Neural crest cell (in vitro differentiated cells): ENCODE measurements around the gene PRPF31. TPM values are rescaled to one million over a fixed set of nuclear protein-coding genes. Genes with fewer than 3 reads are reported as not detected.

ENCODE experiments used
- DNase-seq: peaks from one replicate; pipeline ENCODE4 v3.0.0; 2021; ENCODE audit warnings: low read depth, mixed read lengths, low spot score
- H3K27ac Mint-ChIP-seq: one replicate; pipeline ENCODE4 v1.8.0; 2021; ENCODE audit warnings: mild to moderate bottlenecking, mixed read lengths; ENCODE audit not compliant: unreplicated experiment
- H3K27me3 Mint-ChIP-seq: 2 replicates; pipeline ENCODE4 v1.8.0; 2021; ENCODE audit warnings: low read depth, mild to moderate bottlenecking, mixed read lengths
- H3K36me3 Mint-ChIP-seq: 2 replicates; pipeline ENCODE4 v1.8.0; 2021; ENCODE audit warnings: low read depth, mild to moderate bottlenecking, mixed read lengths
- H3K4me1 Mint-ChIP-seq: 2 replicates; pipeline ENCODE4 v1.8.0; 2021; ENCODE audit warnings: mixed read lengths
- H3K4me3 Mint-ChIP-seq: one replicate; pipeline ENCODE4 v1.8.0; 2021; ENCODE audit warnings: mild to moderate bottlenecking, mixed read lengths
- H3K9me3 Mint-ChIP-seq: 2 replicates; pipeline ENCODE4 v1.8.0; 2021; ENCODE audit warnings: mixed read lengths
- total RNA-seq: library from RNA; stranded (reverse); gene quantifications from 2 replicates; pipeline ENCODE4 v1.2.1, GENCODE V29; 2021
- TF ChIP-seq, protein P1 (sequence below): fragments of 200-600 bp; sonication (generic); conservative IDR thresholded peaks from 2 replicates; pipeline ENCODE4 v1.5.0; 2021; ENCODE audit warnings: antibody characterized with exemption, mild to moderate bottlenecking

Gene PRPF31
- total RNA-seq, 1 donor from 2014 or later: 94.8 TPM

DNA sequence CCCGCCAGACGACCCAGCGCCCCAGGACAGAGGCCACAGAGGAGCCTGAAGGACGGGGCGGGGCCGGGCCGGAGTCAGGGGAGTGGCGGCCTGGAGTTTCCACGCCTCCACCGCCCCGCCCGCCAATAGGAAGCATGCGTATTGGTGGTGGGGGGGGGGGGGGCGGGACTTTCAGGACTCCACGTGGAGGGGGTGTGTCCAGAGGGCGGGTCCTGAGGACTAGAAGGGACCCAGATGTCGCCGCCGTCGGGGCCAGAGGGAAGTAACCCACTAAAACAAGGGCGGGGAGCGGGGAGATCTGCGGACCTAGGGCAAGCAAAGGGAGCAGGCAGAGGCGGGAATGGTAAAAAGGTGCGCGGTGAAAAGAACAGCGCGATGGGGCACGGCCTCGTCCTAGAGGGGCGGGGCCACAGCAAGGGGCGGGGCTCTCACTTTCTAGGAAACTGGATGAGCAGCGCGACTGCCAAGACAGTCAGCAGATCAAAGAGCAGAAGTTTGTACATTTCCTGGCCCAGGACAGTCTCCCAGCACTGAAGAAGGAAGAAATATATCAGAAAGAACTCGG lies 46.8 kb downstream of the PRPF31 start:
- peaks cover 7% of the 10 kb centered on the region for H3K9me3 Mint-ChIP-seq
- H3K36me3 Mint-ChIP-seq: peaks cover 18% of the 10 kb centered on the region

DNA sequence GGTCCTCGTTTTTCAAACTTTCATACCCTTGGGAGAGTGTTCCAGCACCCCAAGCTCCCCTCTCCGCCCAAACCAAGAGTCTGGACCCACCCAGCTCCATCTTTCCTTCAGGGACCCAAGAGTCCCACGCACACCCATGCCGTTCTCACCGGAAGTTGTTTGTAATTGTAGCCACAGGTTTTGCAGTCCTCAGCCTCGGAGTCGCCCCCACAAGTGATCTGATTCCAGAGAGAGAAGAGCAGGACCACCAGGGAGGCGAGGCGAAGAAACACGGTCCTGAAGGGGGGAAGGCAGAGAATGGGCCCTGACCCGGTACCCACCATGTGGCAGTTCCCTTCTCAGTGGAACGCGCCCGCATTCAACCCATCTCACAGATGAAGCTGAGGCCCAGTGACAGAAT lies 47.3 kb downstream of the PRPF31 start:
- no peak overlapping the region for H3K27ac Mint-ChIP-seq
- peak overlapping the region; percentile 87 for H3K4me3 Mint-ChIP-seq
- peaks cover 27% of the 10 kb centered on the region for H3K27me3 Mint-ChIP-seq
- peaks cover 39% of the 10 kb centered on the region for H3K4me1 Mint-ChIP-seq
- H3K36me3 Mint-ChIP-seq: peaks cover 18% of the 10 kb centered on the region
- TF ChIP-seq, protein P1, sequence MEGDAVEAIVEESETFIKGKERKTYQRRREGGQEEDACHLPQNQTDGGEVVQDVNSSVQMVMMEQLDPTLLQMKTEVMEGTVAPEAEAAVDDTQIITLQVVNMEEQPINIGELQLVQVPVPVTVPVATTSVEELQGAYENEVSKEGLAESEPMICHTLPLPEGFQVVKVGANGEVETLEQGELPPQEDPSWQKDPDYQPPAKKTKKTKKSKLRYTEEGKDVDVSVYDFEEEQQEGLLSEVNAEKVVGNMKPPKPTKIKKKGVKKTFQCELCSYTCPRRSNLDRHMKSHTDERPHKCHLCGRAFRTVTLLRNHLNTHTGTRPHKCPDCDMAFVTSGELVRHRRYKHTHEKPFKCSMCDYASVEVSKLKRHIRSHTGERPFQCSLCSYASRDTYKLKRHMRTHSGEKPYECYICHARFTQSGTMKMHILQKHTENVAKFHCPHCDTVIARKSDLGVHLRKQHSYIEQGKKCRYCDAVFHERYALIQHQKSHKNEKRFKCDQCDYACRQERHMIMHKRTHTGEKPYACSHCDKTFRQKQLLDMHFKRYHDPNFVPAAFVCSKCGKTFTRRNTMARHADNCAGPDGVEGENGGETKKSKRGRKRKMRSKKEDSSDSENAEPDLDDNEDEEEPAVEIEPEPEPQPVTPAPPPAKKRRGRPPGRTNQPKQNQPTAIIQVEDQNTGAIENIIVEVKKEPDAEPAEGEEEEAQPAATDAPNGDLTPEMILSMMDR: no peak
- DNase-seq: no peak
- peaks cover 7% of the 10 kb centered on the region for H3K9me3 Mint-ChIP-seq

More for the DNA sequence above, 46.8 kb downstream of the PRPF31 start:
- H3K27ac Mint-ChIP-seq: no peak overlapping the region
- DNase-seq: peak; percentile 45
- peaks cover 27% of the 10 kb centered on the region for H3K27me3 Mint-ChIP-seq
- TF ChIP-seq, protein P1: no peak
- H3K4me3 Mint-ChIP-seq: peak overlapping the region; percentile 87
- peaks cover 39% of the 10 kb centered on the region for H3K4me1 Mint-ChIP-seq

DNA sequence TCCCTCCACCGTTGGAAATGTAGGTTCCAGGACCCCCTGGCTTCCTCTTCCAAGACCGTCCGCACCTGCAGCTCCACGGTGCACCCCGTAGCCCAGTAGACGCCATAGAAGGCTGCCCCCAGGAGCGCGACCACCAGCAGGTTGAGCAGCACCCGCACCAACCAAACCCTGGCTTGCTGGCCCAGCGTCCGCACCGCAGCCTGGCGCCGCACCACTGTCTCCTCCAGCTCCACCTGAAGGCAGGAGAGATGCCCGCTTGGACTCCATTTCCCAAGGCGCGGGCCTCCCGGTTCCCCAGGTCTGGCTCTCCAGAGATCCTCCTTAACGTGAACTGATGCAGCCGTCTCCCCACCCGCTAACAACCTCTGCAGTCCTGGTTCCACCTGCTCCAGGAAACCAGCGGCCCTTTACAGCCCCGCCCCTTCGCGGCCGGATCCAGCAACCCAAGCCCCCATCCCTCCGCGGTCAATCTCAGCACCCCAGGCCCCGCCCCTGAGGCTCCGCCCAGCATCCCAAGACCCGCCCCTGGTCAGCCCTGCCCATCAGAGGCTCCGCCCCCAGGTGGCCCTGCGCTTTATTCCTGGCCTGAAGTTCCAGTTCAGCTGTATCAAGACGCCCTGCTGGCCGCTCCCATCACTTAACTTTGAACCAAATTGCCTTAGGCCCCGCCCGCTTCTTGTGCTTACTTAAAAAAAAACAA lies 49.0 kb downstream of the PRPF31 start:
- peak; percentile 44 for DNase-seq
- H3K4me1 Mint-ChIP-seq: peaks cover 24% of the 10 kb centered on the region
- peak overlapping the region; percentile 82 for H3K4me3 Mint-ChIP-seq
- no peak overlapping the region for H3K27ac Mint-ChIP-seq
- peaks cover 7% of the 10 kb centered on the region for H3K9me3 Mint-ChIP-seq
- TF ChIP-seq, protein P1: peak; percentile 23
- H3K27me3 Mint-ChIP-seq: peaks cover 25% of the 10 kb centered on the region
- H3K36me3 Mint-ChIP-seq: peaks cover 16% of the 10 kb centered on the region

DNA sequence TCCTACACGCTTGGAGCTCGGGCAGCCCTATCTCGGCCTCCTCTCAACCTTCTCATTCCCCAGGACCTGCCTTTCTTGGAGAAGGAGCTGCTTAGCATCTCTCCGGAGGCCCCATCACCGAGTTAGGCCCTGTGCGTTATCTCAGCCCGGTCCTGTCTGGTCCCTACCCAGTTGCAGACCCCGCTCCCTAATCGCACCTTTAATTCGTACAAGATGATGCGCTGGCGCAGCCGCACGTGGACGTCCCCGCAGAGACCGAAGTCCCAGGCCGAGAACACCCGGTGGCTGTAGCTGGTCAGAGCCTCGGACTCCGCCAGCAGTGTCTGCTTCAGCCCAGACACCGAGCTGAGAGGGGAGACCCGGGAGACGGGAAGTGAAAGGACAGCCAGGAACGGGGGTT lies 49.7 kb downstream of the PRPF31 start:
- TF ChIP-seq, protein P1: no peak
- H3K27me3 Mint-ChIP-seq: peaks cover 22% of the 10 kb centered on the region
- no peak for DNase-seq
- H3K9me3 Mint-ChIP-seq: peaks cover 7% of the 10 kb centered on the region
- H3K36me3 Mint-ChIP-seq: peaks cover 11% of the 10 kb centered on the region
- peak overlapping the region; percentile 82 for H3K4me3 Mint-ChIP-seq
- H3K27ac Mint-ChIP-seq: no peak overlapping the region
- peaks cover 17% of the 10 kb centered on the region for H3K4me1 Mint-ChIP-seq

DNA sequence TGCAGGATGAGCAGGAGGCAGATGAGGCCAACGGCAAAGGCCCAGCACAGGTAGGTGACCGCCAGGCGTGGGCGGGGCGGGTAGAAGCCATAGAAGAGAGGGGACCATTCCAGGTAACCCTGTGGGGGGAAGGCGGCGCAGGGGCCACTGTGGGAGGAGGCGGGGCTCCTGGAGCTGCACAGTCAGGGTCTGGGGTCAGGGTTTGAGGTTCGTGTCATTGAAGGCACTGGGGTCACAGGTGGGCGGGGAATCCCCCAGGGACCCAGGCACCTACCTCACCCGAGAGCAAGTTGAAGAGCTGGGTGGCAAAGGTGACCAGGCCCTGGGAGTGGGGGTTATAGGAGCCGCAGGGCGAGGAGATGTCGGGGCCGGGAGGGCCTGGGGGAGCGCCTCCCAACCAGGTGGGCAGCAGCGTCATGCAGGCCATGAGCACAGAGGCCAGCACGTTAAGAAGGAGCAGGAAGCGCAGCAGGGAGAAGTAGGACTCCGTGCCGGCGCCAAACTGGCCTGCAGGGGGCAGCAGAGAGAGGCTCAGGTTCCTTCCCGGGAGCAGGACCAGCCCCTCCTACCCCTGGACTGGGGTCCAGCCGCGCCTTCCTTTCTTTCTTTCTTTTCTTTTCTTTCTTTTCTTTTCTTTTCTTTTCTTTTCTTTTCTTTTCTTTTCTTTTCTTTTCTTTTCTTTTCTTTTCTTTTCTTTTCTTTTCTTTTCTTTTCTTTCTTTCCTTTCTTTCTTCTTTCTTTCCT lies 52.8 kb downstream of the PRPF31 start:
- Mint-ChIP-seq H3K27ac (no peak overlapping the region), H3K4me1 (no peaks in the 10 kb centered on the region), H3K9me3 (no peaks in the 10 kb centered on the region), H3K27me3 (peaks cover 19% of the 10 kb centered on the region), H3K36me3 (peaks cover 2% of the 10 kb centered on the region), H3K4me3 (peak overlapping the region; percentile 31)
- TF ChIP-seq, protein P1: peak; percentile 83
- DNase-seq: peak; percentile 99
